HEK293 (cell line): ENCODE measurements around the gene UHRF1.

Experiments
- CTCF ChIA-PET: fragments of 350-600 bp; formaldehyde crosslinking; extraction: SDS; loops from one replicate; lab custom pipeline; 2021; ENCODE audit warnings: antibody characterized with exemption; lab: Yijun Ruan, JAX
- POLR2A ChIA-PET: fragments of 300-600 bp; formaldehyde crosslinking; extraction: SDS; loops from one replicate; lab custom pipeline; 2020; ENCODE audit warnings: antibody characterized with exemption, inconsistent platforms; lab: Yijun Ruan, JAX
- H3K27ac ChIP-seq: fragments of 200-500 bp; sonication (Bioruptor generic); 2 replicates; pipeline ENCODE4 v1.5.1; 2014; ENCODE audit warnings: low read depth, low read length, control low read depth, inconsistent platforms; ENCODE audit errors: extremely low read depth
- H3K36me3 ChIP-seq, 2 experiments: fragments of 200-500 bp in 1 of 2; sonication (Bioruptor generic) in 1 of 2; 1 replicate in 1 of 2; 2 replicates in 1 of 2; pipeline ENCODE4 v1.5.1; 2014 to 2017; ENCODE audit warnings: inconsistent platforms in 2 of 2, low read length in 2 of 2; ENCODE audit not compliant: control insufficient read depth in 2 of 2, insufficient read depth in 1 of 2
- H3K4me1 ChIP-seq: fragments of 200-500 bp; sonication (Bioruptor generic); 2 replicates; pipeline ENCODE4 v1.5.1; 2014; ENCODE audit warnings: mild to moderate bottlenecking, low read length, inconsistent platforms; ENCODE audit not compliant: control insufficient read depth, insufficient read depth
- H3K4me3 ChIP-seq: 2 replicates; pipeline ENCODE4 v1.5.1; 2011; ENCODE audit warnings: low read depth, mild to moderate bottlenecking, control low read depth, low read length, moderate library complexity
- H3K9me3 ChIP-seq: fragments of 200-500 bp; sonication (Bioruptor generic); 2 replicates; pipeline ENCODE4 v1.5.1; 2014; ENCODE audit warnings: low read depth, low read length, inconsistent platforms; ENCODE audit not compliant: control insufficient read depth, insufficient read depth
- EGR2 ChIP-seq: fragments of 450-650 bp; formaldehyde crosslinking; IDR thresholded peaks from 2 replicates; pipeline ENCODE4 v1.5.1; 2016; ENCODE audit warnings: low read depth, missing biosample characterization, missing genetic modification characterization
- GFI1B ChIP-seq: fragments of 450-650 bp; formaldehyde crosslinking; IDR thresholded peaks from 2 replicates; pipeline ENCODE4 v1.5.1; 2016; ENCODE audit warnings: missing biosample characterization, missing genetic modification characterization
- GLIS1 ChIP-seq: fragments of 450-650 bp; formaldehyde crosslinking; IDR thresholded peaks from 2 replicates; pipeline ENCODE4 v1.5.1; 2016; ENCODE audit warnings: missing biosample characterization, missing genetic modification characterization
- SCRT1 ChIP-seq: fragments of 450-650 bp; formaldehyde crosslinking; IDR thresholded peaks from 2 replicates; pipeline ENCODE4 v1.5.1; 2016; ENCODE audit warnings: missing biosample characterization, missing genetic modification characterization, borderline replicate concordance
- ZBTB8A ChIP-seq: fragments of 450-650 bp; formaldehyde crosslinking; IDR thresholded peaks from 2 replicates; pipeline ENCODE4 v1.5.1; 2016; ENCODE audit warnings: missing biosample characterization, missing genetic modification characterization
- ZFHX2 ChIP-seq: fragments of 450-650 bp; formaldehyde crosslinking; conservative IDR thresholded peaks from 2 replicates; pipeline ENCODE4 v1.5.1; 2016; ENCODE audit warnings: missing biosample characterization, missing genetic modification characterization
- ZIC2 ChIP-seq: fragments of 450-650 bp; formaldehyde crosslinking; IDR thresholded peaks from 2 replicates; pipeline ENCODE4 v1.5.1; 2016; ENCODE audit warnings: missing biosample characterization, missing genetic modification characterization
- ZNF10 ChIP-seq: fragments of 450-650 bp; formaldehyde crosslinking; IDR thresholded peaks from 2 replicates; pipeline ENCODE4 v1.5.1; 2017; ENCODE audit warnings: missing biosample characterization, missing genetic modification characterization
- ZNF175 ChIP-seq: fragments of 450-650 bp; formaldehyde crosslinking; IDR thresholded peaks from 2 replicates; pipeline ENCODE4 v1.5.1; 2016; ENCODE audit warnings: missing biosample characterization, missing genetic modification characterization
- ZNF341 ChIP-seq: fragments of 450-650 bp; formaldehyde crosslinking; IDR thresholded peaks from 2 replicates; pipeline ENCODE4; 2016; ENCODE audit warnings: low read depth, missing biosample characterization, missing genetic modification characterization
- ZNF549 ChIP-seq: fragments of 450-650 bp; IDR thresholded peaks from 2 replicates; pipeline ENCODE4 v1.5.1; 2018; ENCODE audit warnings: missing biosample characterization, missing genetic modification characterization, mild to moderate bottlenecking, inconsistent platforms, moderate library complexity
- ZNF600 ChIP-seq: fragments of 450-650 bp; formaldehyde crosslinking; IDR thresholded peaks from 2 replicates; pipeline ENCODE4 v1.5.1; 2016; ENCODE audit warnings: missing biosample characterization, missing genetic modification characterization
- ZNF707 ChIP-seq: fragments of 450-650 bp; formaldehyde crosslinking; IDR thresholded peaks from 2 replicates; pipeline ENCODE4 v1.5.1; 2016; ENCODE audit warnings: missing biosample characterization, missing genetic modification characterization
- ZSCAN30 ChIP-seq: fragments of 450-650 bp; IDR thresholded peaks from 2 replicates; pipeline ENCODE4 v1.5.1; 2018; ENCODE audit warnings: missing biosample characterization, mild to moderate bottlenecking, missing genetic modification characterization, moderate library complexity
- TF ChIP-seq, protein P1 (sequence below): fragments of 450-650 bp; formaldehyde crosslinking; IDR thresholded peaks from 2 replicates; pipeline ENCODE4 v1.5.1; 2016; ENCODE audit warnings: missing biosample characterization, missing genetic modification characterization
- TF ChIP-seq, protein P2 (sequence below): fragments of 450-650 bp; formaldehyde crosslinking; IDR thresholded peaks from 2 replicates; pipeline ENCODE4 v1.5.1; 2016; ENCODE audit warnings: missing biosample characterization, missing genetic modification characterization
- TF ChIP-seq, protein P3 (sequence below): fragments of 450-650 bp; formaldehyde crosslinking; IDR thresholded peaks from 2 replicates; pipeline ENCODE4 v1.5.1; 2016; ENCODE audit warnings: missing biosample characterization, missing genetic modification characterization, borderline replicate concordance
- TF ChIP-seq, protein P4 (sequence below): fragments of 450-650 bp; formaldehyde crosslinking; IDR thresholded peaks from 2 replicates; pipeline ENCODE4 v1.5.1; 2016; ENCODE audit warnings: missing biosample characterization, missing genetic modification characterization

UHRF1 gene

DNA sequence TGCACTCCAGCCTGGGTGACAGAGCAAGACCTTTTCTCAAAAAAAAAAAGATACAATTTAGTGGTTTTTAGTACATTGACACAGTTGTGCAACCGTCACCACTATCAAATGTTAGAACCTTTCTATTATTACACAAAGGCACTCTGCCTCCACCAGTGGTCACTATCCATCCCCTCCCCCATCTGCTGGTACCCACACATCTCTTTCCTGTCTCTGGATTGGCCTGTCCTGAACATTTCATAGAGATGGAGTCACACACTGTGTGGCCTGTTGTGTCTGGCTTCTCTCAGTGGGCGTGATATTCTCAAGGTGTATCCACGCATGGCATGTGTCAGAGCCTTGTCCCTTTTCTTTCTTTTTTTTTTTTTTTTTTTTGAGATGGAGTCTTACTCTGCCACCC, 70.8 kb downstream of the UHRF1 start:
- CTCF ChIA-PET = interaction anchor here (0.6 to 1.3 kb wide), 4 partner anchors 66 to 251 kb away, joined by 3 to 8 read pairs (median 4); no protein-coding TSS in a partner anchor
- POLR2A ChIA-PET = interaction anchor here (2.1 kb wide), 1 partner anchor 11 kb away, joined by 20 read pairs; the partner anchor contains the start of gene KDM4B
- Histone ChIP-seq H3K4me1 (peaks cover 25% of the 10 kb centered on the region), H3K9me3 (no peaks in the 10 kb centered on the region), H3K27ac (no peak overlapping the region), H3K36me3 (peaks cover 0 to 10% of the 10 kb centered on the region in 2 experiments; a peak in 2 of 3 replicates), H3K4me3 (no peak overlapping the region)
- TF ChIP-seq ZNF10 (tag by site-specific recombination) = no peak
- TF ChIP-seq, protein P1, sequence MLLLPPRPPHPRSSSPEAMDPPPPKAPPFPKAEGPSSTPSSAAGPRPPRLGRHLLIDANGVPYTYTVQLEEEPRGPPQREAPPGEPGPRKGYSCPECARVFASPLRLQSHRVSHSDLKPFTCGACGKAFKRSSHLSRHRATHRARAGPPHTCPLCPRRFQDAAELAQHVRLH (tag by site-specific recombination) = no peak
- no peak for TF ChIP-seq ZSCAN30 (tag by site-specific recombination)
- TF ChIP-seq GFI1B = no peak
- TF ChIP-seq ZNF600 (tag by site-specific recombination) = 0 out of 2 replicates have a peak, but pooled peaks have one; percentile 23
- no peak for TF ChIP-seq SCRT1
- no peak; the same call in 1 of the 2 replicates for TF ChIP-seq ZFHX2 (tag by site-specific recombination)
- TF ChIP-seq ZBTB8A = no peak
- TF ChIP-seq, protein P2, sequence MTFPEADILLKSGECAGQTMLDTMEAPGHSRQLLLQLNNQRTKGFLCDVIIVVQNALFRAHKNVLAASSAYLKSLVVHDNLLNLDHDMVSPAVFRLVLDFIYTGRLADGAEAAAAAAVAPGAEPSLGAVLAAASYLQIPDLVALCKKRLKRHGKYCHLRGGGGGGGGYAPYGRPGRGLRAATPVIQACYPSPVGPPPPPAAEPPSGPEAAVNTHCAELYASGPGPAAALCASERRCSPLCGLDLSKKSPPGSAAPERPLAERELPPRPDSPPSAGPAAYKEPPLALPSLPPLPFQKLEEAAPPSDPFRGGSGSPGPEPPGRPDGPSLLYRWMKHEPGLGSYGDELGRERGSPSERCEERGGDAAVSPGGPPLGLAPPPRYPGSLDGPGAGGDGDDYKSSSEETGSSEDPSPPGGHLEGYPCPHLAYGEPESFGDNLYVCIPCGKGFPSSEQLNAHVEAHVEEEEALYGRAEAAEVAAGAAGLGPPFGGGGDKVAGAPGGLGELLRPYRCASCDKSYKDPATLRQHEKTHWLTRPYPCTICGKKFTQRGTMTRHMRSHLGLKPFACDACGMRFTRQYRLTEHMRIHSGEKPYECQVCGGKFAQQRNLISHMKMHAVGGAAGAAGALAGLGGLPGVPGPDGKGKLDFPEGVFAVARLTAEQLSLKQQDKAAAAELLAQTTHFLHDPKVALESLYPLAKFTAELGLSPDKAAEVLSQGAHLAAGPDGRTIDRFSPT (tag by site-specific recombination) = no peak
- TF ChIP-seq ZNF549 (tag by site-specific recombination) = no peak
- peak; percentile 55 for TF ChIP-seq EGR2
- no peak for TF ChIP-seq ZNF707 (tag by site-specific recombination)

DNA sequence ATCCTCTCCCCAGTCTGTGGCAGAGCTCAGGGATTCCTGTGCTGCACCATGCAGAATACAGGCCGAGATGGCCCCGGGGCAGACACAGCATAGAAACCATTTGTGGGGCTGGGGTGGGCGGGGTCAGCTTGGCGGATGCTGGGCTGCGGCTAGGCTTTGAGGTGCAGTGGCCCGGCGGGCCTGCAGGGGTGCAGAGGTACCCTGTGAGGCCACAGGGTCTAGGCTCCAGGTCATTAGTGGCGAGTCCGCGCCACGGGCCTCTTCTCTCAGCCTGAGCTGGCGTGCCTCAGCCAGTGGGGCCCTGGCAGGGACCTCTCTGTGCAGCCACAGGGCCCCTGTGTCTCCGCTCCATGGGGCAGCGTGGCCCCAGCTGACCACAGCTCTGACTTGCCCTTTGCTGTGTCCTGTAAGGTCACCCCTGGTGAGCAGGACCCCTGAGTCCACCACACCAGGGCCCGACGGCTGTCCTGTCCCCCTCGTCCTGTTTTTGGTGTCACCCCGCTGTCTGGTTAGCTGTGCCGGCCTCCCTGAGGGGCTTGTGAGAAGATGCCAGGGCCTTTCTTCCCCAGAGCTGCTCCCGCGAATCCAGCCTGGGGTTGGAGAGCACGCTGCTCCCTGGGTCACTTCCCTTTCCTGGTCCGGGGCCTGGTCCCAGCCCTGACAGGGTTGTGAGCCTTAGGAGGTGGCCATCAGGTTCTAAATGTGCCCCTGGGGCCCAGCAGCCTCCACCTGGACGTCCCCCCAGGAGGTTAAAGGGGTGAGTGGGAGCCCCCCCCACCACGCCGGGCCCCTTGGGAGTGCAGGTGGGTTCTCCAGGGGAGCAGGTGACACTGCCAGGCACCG, 71.8 kb downstream of the UHRF1 start:
- Histone ChIP-seq H3K36me3 (peaks cover 0 to 10% of the 10 kb centered on the region in 2 experiments; a peak in 2 of 3 replicates), H3K9me3 (no peaks in the 10 kb centered on the region), H3K4me1 (peaks cover 26% of the 10 kb centered on the region), H3K4me3 (no peak overlapping the region), H3K27ac (no peak overlapping the region)
- ChIA-PET POLR2A (interaction anchor here (0.7 kb wide), 1 partner anchor 13 kb away, joined by 3 read pairs; no protein-coding TSS in a partner anchor), CTCF (interaction anchor here (0.6 to 1.1 kb wide), 3 partner anchors 111 to 252 kb away, joined by 3 to 8 read pairs (median 4); no protein-coding TSS in a partner anchor)
- TF ChIP-seq, protein P3, sequence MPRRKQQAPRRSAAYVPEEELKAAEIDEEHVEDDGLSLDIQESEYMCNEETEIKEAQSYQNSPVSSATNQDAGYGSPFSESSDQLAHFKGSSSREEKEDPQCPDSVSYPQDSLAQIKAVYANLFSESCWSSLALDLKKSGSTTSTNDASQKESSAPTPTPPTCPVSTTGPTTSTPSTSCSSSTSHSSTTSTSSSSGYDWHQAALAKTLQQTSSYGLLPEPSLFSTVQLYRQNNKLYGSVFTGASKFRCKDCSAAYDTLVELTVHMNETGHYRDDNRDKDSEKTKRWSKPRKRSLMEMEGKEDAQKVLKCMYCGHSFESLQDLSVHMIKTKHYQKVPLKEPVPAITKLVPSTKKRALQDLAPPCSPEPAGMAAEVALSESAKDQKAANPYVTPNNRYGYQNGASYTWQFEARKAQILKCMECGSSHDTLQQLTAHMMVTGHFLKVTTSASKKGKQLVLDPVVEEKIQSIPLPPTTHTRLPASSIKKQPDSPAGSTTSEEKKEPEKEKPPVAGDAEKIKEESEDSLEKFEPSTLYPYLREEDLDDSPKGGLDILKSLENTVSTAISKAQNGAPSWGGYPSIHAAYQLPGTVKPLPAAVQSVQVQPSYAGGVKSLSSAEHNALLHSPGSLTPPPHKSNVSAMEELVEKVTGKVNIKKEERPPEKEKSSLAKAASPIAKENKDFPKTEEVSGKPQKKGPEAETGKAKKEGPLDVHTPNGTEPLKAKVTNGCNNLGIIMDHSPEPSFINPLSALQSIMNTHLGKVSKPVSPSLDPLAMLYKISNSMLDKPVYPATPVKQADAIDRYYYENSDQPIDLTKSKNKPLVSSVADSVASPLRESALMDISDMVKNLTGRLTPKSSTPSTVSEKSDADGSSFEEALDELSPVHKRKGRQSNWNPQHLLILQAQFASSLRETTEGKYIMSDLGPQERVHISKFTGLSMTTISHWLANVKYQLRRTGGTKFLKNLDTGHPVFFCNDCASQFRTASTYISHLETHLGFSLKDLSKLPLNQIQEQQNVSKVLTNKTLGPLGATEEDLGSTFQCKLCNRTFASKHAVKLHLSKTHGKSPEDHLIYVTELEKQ = no peak
- peak; percentile 65 for TF ChIP-seq GLIS1
- TF ChIP-seq ZNF341 = no peak

DNA sequence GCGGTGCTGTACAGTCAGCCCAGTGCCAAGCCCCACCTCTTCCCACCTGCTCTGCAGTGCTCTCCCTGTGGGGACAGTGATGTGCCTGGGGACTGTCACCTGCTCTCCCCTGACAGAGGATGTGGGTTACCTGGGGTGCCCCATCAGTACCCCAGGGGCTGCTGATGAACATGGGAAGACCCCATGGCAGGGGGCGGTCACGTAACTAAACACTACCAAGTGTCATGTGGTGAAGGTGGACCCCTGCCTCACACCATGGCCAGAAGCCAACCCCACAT, 72.3 kb downstream of the UHRF1 start:
- Histone ChIP-seq H3K9me3 (no peaks in the 10 kb centered on the region), H3K36me3 (peaks cover 0 to 10% of the 10 kb centered on the region in 2 experiments; a peak in 2 of 3 replicates), H3K4me1 (peaks cover 25% of the 10 kb centered on the region), H3K27ac (no peak overlapping the region), H3K4me3 (no peak overlapping the region)
- ChIA-PET CTCF (no interaction called here), POLR2A (no interaction called here)
- TF ChIP-seq GLIS1 = peak; percentile 20; the same call in 1 of the 2 replicates
- peak; percentile 94 for TF ChIP-seq ZIC2 (tag by site-specific recombination)
- TF ChIP-seq, protein P4, sequence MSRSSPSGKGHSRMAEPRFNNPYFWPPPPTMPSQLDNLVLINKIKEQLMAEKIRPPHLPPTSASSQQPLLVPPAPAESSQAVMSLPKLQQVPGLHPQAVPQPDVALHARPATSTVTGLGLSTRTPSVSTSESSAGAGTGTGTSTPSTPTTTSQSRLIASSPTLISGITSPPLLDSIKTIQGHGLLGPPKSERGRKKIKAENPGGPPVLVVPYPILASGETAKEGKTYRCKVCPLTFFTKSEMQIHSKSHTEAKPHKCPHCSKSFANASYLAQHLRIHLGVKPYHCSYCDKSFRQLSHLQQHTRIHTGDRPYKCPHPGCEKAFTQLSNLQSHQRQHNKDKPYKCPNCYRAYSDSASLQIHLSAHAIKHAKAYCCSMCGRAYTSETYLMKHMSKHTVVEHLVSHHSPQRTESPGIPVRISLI (tag by site-specific recombination) = no peak
- TF ChIP-seq ZNF175 (tag by site-specific recombination) = no peak
